Body of pancreas (tissue), 4 donors: Measurements from ENCODE around the gene SIK3.

ENCODE experiments used
- POLR2A ChIP-seq, 3 donors: fragments of 450-650 bp; IDR thresholded peaks; one replicate each; pipeline ENCODE4 v1.6.1; 2016; ENCODE audit warnings: antibody characterized with exemption in 3 of 3, mild to moderate bottlenecking in 2 of 3
- TF ChIP-seq, protein P1 (sequence below), 7 experiments: fragments of 450-650 bp in 4 of 7; fragments of 200-600 bp in 3 of 7; sonication (generic) in 3 of 7; IDR thresholded peaks; one replicate each; pipeline ENCODE4 v1.5.1; 2016 to 2019; ENCODE audit warnings: antibody characterized with exemption in 7 of 7

DNA sequence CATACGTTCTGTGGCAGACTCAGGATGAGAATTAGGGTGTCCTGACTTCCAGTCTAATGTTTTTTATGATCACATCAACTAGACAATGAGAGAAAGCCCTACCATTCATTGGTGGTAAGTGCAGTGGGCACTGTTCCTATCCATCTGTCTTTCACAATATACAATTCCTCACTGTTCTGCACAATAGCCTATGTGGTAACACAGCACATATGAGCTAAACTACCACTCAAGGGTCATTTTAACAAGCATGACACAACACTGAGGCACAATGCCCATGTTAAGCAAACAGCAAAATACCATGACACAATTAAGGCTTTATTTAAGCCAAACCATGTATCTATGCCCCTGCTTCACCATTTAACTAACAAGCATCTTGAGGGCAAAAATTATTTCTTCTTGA is 52.3 kb downstream of the SIK3 start:
- no peak for TF ChIP-seq POLR2A (IDR thresholded peaks at IDR 0.05)
- TF ChIP-seq, protein P1, sequence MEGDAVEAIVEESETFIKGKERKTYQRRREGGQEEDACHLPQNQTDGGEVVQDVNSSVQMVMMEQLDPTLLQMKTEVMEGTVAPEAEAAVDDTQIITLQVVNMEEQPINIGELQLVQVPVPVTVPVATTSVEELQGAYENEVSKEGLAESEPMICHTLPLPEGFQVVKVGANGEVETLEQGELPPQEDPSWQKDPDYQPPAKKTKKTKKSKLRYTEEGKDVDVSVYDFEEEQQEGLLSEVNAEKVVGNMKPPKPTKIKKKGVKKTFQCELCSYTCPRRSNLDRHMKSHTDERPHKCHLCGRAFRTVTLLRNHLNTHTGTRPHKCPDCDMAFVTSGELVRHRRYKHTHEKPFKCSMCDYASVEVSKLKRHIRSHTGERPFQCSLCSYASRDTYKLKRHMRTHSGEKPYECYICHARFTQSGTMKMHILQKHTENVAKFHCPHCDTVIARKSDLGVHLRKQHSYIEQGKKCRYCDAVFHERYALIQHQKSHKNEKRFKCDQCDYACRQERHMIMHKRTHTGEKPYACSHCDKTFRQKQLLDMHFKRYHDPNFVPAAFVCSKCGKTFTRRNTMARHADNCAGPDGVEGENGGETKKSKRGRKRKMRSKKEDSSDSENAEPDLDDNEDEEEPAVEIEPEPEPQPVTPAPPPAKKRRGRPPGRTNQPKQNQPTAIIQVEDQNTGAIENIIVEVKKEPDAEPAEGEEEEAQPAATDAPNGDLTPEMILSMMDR (IDR thresholded peaks at IDR 0.05), result no peak
